Activated T-cell treated with anti-CD3 and anti-CD28 coated beads, Interleukin-2, amount 50 U/mL, for 1 hour (primary cell): Measurements from ENCODE around the gene PHLPP1.

Experiments used
- DNase-seq: peaks from one replicate; pipeline ENCODE4 v3.0.0-alpha.2; 2020

The PHLPP1 gene

GRCh38 chr18:62987859-62988258 is 272.5 kb downstream of the PHLPP1 start:
- no peak for DNase-seq

- no peak for DNase-seq
Observed at GRCh38 chr18:62988471-62988870, 273.1 kb downstream of the PHLPP1 start.

DNA sequence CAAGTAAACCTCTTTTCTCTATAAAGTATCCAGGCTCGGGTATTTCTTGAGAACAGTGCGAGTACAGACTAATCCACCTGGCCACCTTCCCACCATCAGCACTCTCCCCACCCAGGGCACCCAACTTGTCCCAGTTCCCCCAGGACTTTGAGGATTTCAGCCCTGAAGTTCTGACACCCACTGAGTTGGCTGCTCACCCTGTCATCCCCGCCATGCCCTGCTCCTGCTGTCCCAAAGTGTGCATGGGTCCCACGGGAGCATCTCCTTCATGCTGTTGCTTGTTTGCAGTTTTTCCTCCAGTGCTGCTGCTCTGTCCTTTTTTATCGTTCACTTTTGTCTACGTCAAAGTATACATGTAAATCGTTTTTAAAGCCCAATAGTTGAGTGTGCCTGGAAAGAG is 273.9 kb downstream of the PHLPP1 start:
- DNase-seq: no peak

- no peak for DNase-seq
Observed at GRCh38 chr18:62990653-62991052, 275.3 kb downstream of the PHLPP1 start.

DNA sequence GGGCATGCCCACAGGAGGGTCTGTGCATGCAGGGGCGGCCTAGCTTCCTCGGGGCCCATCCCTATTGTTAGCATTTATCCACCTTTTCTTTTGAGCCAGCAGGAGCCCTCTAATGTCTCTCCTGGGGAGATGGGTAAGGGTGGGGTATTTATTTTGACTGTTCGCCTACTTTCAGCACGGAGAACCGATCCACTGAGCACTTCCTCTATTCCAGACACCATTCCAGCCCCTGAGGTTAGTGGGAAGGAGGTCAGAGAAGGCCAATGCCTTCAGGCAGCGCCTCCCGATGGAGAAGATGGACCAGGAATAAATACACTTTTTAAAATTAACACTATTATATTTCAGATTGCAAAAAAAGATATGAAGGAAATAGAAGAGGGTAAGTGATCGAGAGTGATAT is 276.0 kb downstream of the PHLPP1 start:
- DNase-seq: no peak

GRCh38 chr18:62991959-62992358 is 276.6 kb downstream of the PHLPP1 start:
- DNase-seq: no peak

DNA sequence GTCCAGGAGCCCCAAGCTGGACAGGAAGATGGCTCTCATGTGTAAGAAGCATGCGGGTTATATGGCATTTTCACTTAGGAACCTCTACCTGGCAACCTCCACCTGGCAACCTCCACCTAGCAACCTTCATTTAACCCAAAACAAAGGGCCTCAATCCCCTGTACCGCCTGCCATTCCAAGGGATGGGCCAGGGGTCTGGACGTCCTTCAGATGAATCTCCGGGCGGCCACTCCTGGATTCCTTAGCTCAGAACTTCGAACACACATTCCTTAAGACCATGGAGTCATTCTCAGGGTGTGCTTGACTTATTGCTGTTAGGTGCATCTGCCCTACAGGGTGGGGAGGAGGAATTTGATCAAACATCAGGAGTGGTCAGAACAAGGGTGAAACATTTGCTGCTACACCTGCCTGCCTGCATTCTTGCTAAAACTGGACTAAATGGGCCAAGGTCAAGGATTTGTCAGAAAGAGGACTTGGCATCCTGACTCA is 277.6 kb downstream of the PHLPP1 start:
- no peak for DNase-seq

- no peak for DNase-seq
Observed at GRCh38 chr18:62996566-62996965, 281.2 kb downstream of the PHLPP1 start.

- DNase-seq: no peak
Observed at GRCh38 chr18:62997076-62997475, 281.7 kb downstream of the PHLPP1 start.

- DNase-seq: no peak
Observed at GRCh38 chr18:62998443-62998842, 283.1 kb downstream of the PHLPP1 start.

- no peak for DNase-seq
Observed at GRCh38 chr18:62999392-62999791, 284.1 kb downstream of the PHLPP1 start.

- no peak for DNase-seq
Observed at GRCh38 chr18:62999921-63000320, 284.6 kb downstream of the PHLPP1 start.

DNA sequence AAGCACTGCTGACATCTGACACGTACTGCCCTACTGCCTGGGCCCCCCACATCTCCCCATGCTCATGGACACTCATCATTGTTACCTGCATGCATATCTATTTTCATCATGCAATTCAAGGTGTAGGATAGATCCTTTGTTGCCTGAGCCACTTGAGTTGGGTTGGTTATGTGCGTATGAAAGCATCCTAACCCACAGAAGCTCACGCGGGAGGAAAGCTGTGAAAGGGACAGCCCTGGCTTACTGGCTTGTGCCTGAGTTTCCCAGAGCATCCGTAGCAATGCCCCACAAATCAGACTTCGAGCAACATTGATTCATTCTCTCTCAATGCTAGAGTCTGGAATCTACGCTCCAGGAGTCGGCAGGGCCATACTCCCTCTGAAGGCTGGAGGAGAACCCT is 285.5 kb downstream of the PHLPP1 start:
- DNase-seq: no peak

DNA sequence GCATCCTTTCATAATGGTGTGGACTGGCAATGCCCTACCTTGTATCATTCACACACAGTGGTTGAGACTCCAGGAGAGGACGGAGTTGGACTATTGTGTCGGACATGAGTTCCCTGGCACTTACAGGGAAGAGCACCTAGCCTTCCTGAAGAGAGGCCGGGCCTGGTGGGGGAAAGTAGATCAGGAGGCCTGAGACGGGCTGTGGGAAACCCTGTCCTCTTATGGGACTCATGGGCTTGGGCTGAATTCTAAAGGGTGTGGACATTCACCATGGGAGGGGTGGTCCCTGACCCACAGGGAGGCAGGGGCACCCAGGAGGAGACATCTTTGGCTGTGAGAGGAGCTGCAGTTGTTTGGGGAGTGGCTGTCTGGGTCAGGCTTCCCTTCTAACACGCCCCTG is 286.5 kb downstream of the PHLPP1 start:
- DNase-seq: no peak

DNA sequence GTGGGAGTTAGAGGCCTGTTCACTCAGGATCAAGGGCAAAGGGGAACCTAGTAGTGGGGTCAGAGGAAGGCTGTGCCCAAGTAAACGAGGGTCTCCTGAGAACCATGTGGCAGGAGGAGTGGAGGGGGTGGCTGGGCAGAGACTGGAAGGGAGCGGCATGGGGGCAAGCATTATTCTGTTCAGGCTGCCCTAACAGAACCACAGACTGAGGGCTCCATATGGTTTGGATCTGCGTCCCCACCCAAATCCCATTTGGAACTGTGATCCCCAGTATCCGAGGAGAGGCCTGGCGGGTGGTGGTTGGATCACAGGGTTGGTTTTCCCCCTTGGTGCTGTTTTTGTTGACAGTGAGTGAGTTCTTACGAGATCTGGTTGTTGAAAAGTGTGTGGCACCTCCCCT is 287.0 kb downstream of the PHLPP1 start:
- no peak for DNase-seq

GRCh38 chr18:63002803-63003445 is 287.6 kb downstream of the PHLPP1 start:
- no peak for DNase-seq

DNA sequence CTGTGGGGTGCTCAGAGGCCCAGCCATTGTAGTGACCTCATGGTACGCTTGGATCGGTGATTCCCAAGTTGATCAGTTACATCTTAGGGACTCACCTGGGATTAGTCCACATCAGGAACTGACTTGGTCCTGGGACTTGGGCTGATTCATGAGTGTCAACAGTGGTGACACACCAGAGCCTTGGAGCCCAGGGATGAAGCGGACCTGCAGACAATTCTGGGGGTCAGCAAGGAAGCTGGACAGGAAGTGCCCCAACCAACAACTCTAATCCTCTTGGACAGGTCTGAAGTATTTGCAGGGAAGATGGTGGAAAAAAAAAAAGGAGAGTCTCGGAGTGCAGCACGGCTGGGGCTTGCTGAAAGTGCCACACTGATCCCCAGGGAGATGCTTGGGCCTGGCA is 288.6 kb downstream of the PHLPP1 start:
- no peak for DNase-seq

DNA sequence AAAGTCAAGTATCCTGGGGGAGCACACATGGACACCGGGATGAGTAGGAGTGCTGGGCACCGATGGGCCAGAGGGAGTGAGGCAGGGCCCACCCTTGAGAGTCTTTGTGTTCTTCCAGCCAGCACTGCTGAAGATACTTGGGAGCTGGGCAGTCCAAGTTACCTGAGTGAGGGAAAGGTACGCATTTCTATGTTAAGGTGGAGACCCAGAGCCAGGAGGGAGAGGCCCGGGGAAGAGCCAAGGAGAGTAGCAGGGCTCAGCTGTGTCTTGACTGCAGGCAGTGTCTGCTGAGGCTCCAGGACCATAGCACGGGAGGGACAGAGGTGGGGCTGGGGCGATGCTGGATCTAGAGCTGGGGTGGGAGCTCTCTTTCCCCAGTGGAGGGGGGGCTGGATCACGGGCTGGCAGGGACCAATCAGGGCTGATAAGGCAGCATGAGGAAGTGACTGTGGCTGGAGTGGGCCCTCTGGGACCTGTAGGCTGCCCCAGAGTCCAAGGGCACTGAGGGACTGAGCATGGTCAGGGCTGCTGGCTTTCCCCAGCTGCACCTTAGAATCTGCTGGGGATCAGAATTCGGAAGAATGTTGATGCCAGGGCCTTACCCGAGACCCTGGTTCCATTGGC is 289.2 kb downstream of the PHLPP1 start:
- DNase-seq: no peak

GRCh38 chr18:63005306-63005705 is 290.0 kb downstream of the PHLPP1 start:
- no peak for DNase-seq

DNA sequence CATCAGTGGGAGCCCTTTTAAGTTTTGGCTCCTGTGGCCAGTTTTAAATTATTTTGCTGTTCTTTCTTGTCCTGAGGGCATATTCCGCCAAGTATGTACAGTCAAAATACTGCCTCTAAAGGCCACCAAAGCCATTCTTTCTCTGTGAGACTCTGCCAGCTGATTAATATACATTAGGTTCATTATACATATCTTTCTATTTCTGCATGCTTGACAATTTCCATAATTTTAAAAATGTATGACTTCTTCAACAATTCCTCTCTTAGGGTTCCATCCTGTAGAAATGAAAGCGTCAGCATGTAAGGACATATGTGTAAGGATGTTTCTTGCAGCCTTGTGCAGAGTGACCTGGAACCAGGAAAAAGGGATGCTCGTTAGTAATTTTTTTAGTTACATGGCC is 291.9 kb downstream of the PHLPP1 start:
- DNase-seq: no peak

- no peak for DNase-seq
Observed at GRCh38 chr18:63016270-63016669, 300.9 kb downstream of the PHLPP1 start.

DNA sequence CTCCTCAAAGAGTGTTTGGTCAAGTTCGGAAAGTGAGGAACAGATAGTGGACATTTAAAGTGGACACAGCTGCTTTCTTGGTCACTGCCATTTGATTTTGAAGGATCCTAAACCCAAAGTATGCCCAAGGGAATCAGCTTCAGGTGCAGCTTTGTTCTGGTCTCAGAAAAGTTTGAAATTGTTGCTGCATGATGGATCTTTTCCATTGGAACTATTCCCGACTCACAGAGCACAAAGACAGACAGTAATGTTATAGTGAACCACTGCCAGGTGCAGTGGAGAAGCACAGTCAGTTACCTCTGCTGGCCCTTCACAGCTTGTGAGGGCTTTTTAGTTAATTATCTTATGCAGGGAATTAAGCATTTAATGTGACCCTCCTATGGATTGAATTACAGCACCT is 301.7 kb downstream of the PHLPP1 start:
- no peak for DNase-seq

- DNase-seq: no peak
Observed at GRCh38 chr18:63017977-63018376, 302.6 kb downstream of the PHLPP1 start.

- no peak for DNase-seq
Observed at GRCh38 chr18:63022429-63023022, 307.2 kb downstream of the PHLPP1 start.
